Dendritic cell treated with granulocyte-macrophage colony-stimulating factor and Interleukin-4, amounts not matched to agents 40 ng/mL and 50 ng/mL, for 4 days (primary cell): ENCODE data around the gene ADCY1.

Experiments used
- H3K27ac Mint-ChIP-seq: one replicate; pipeline ENCODE4 v1.8.0; 2022; ENCODE audit warnings: mild to moderate bottlenecking, mixed read lengths
- H3K27me3 Mint-ChIP-seq: one replicate; pipeline ENCODE4 v1.8.0; 2022; ENCODE audit warnings: mild to moderate bottlenecking, mixed read lengths
- H3K36me3 Mint-ChIP-seq: one replicate; pipeline ENCODE4 v1.8.0; 2022; ENCODE audit warnings: low read depth, mixed read lengths
- H3K4me1 Mint-ChIP-seq: one replicate; pipeline ENCODE4 v1.8.0; 2022; ENCODE audit warnings: low read depth, mixed read lengths
- H3K4me3 Mint-ChIP-seq: one replicate; pipeline ENCODE4 v1.8.0; 2022; ENCODE audit warnings: mild to moderate bottlenecking, moderate library complexity, mixed read lengths
- H3K9me3 Mint-ChIP-seq: one replicate; pipeline ENCODE4 v1.8.0; 2022; ENCODE audit warnings: mixed read lengths
- intact Hi-C: fragments of 100-400 bp; cut with micrococcal nuclease; formaldehyde crosslinking; loops from one replicate; pipeline ENCODE4 v1.15.0; 2022

Gene ADCY1

GRCh38 chr7:45593877-45594276 is 19.7 kb downstream of the ADCY1 start:
- H3K4me1 Mint-ChIP-seq: no peaks in the 10 kb centered on the region
- intact Hi-C loops: no loop called here

GRCh38 chr7:45594745-45595535 is 20.8 kb downstream of the ADCY1 start:
- Mint-ChIP-seq H3K4me3 (no peak overlapping the region), H3K36me3 (no peaks in the 10 kb centered on the region), H3K27me3 (no peaks in the 10 kb centered on the region), H3K27ac (no peak overlapping the region), H3K4me1 (no peaks in the 10 kb centered on the region), H3K9me3 (no peaks in the 10 kb centered on the region)
- intact Hi-C loops: no loop called here

More at GRCh38 chr7:45593877-45594276, 19.7 kb downstream of the ADCY1 start:
- no peaks in the 10 kb centered on the region for H3K36me3 Mint-ChIP-seq
- H3K9me3 Mint-ChIP-seq: no peaks in the 10 kb centered on the region
- H3K27ac Mint-ChIP-seq: no peak overlapping the region
- H3K27me3 Mint-ChIP-seq: no peaks in the 10 kb centered on the region
- no peak overlapping the region for H3K4me3 Mint-ChIP-seq

GRCh38 chr7:45595809-45596664 is 21.9 kb downstream of the ADCY1 start:
- Mint-ChIP-seq H3K27me3 (no peaks in the 10 kb centered on the region), H3K9me3 (no peaks in the 10 kb centered on the region), H3K27ac (no peak overlapping the region), H3K4me1 (no peaks in the 10 kb centered on the region), H3K36me3 (no peaks in the 10 kb centered on the region), H3K4me3 (no peak overlapping the region)
- intact Hi-C loops: no loop called here

GRCh38 chr7:45596665-45597095 is 22.5 kb downstream of the ADCY1 start:
- Mint-ChIP-seq H3K4me1 (no peaks in the 10 kb centered on the region), H3K4me3 (no peak overlapping the region), H3K9me3 (no peaks in the 10 kb centered on the region), H3K27ac (no peak overlapping the region), H3K36me3 (no peaks in the 10 kb centered on the region), H3K27me3 (no peaks in the 10 kb centered on the region)
- intact Hi-C loops: no loop called here

- intact Hi-C loops: no loop called here
- no peak overlapping the region for H3K4me3 Mint-ChIP-seq
- no peaks in the 10 kb centered on the region for H3K4me1 Mint-ChIP-seq
- no peak overlapping the region for H3K27ac Mint-ChIP-seq
- no peaks in the 10 kb centered on the region for H3K36me3 Mint-ChIP-seq
- no peaks in the 10 kb centered on the region for H3K27me3 Mint-ChIP-seq
- H3K9me3 Mint-ChIP-seq: no peaks in the 10 kb centered on the region
Observed at GRCh38 chr7:45597286-45597984, 23.3 kb downstream of the ADCY1 start.

- Mint-ChIP-seq H3K27ac (no peak overlapping the region), H3K36me3 (no peaks in the 10 kb centered on the region), H3K4me1 (no peaks in the 10 kb centered on the region), H3K9me3 (no peaks in the 10 kb centered on the region), H3K27me3 (no peaks in the 10 kb centered on the region), H3K4me3 (no peak overlapping the region)
- intact Hi-C loops: no loop called here
Observed at GRCh38 chr7:45598886-45599520, 24.8 kb downstream of the ADCY1 start.

- no peaks in the 10 kb centered on the region for H3K9me3 Mint-ChIP-seq
- no peak overlapping the region for H3K27ac Mint-ChIP-seq
- no peaks in the 10 kb centered on the region for H3K27me3 Mint-ChIP-seq
- H3K4me3 Mint-ChIP-seq: no peak overlapping the region
- H3K36me3 Mint-ChIP-seq: no peaks in the 10 kb centered on the region
- no peaks in the 10 kb centered on the region for H3K4me1 Mint-ChIP-seq
- intact Hi-C loops: no loop called here
Observed at GRCh38 chr7:45599851-45600706, 25.9 kb downstream of the ADCY1 start.

- no peak overlapping the region for H3K4me3 Mint-ChIP-seq
- no peaks in the 10 kb centered on the region for H3K36me3 Mint-ChIP-seq
- no peaks in the 10 kb centered on the region for H3K27me3 Mint-ChIP-seq
- intact Hi-C loops: no loop called here
- H3K9me3 Mint-ChIP-seq: no peaks in the 10 kb centered on the region
- H3K4me1 Mint-ChIP-seq: no peaks in the 10 kb centered on the region
- no peak overlapping the region for H3K27ac Mint-ChIP-seq
Observed at GRCh38 chr7:45601094-45601493, 26.9 kb downstream of the ADCY1 start.

- no peak overlapping the region for H3K27ac Mint-ChIP-seq
- no peak overlapping the region for H3K4me3 Mint-ChIP-seq
- H3K36me3 Mint-ChIP-seq: no peaks in the 10 kb centered on the region
- intact Hi-C loops: no loop called here
- no peaks in the 10 kb centered on the region for H3K27me3 Mint-ChIP-seq
- no peaks in the 10 kb centered on the region for H3K9me3 Mint-ChIP-seq
- no peaks in the 10 kb centered on the region for H3K4me1 Mint-ChIP-seq
Observed at GRCh38 chr7:45601816-45602540, 27.8 kb downstream of the ADCY1 start.

- Mint-ChIP-seq H3K27me3 (no peaks in the 10 kb centered on the region), H3K27ac (no peak overlapping the region), H3K36me3 (no peaks in the 10 kb centered on the region), H3K4me3 (no peak overlapping the region), H3K4me1 (no peaks in the 10 kb centered on the region), H3K9me3 (peaks cover 11% of the 10 kb centered on the region)
- intact Hi-C loops: no loop called here
Observed at GRCh38 chr7:45606050-45606449, 31.9 kb downstream of the ADCY1 start.

- no peaks in the 10 kb centered on the region for H3K36me3 Mint-ChIP-seq
- no peaks in the 10 kb centered on the region for H3K27me3 Mint-ChIP-seq
- H3K4me1 Mint-ChIP-seq: no peaks in the 10 kb centered on the region
- H3K9me3 Mint-ChIP-seq: peaks cover 11% of the 10 kb centered on the region
- intact Hi-C loops: no loop called here
- H3K27ac Mint-ChIP-seq: no peak overlapping the region
- no peak overlapping the region for H3K4me3 Mint-ChIP-seq
Observed at GRCh38 chr7:45606931-45607330, 32.8 kb downstream of the ADCY1 start.

GRCh38 chr7:45609180-45609579 is 35.0 kb downstream of the ADCY1 start:
- H3K27me3 Mint-ChIP-seq: peaks cover 2% of the 10 kb centered on the region
- no peak overlapping the region for H3K4me3 Mint-ChIP-seq
- intact Hi-C loops: no loop called here
- peaks cover 24% of the 10 kb centered on the region for H3K9me3 Mint-ChIP-seq
- no peaks in the 10 kb centered on the region for H3K4me1 Mint-ChIP-seq
- no peaks in the 10 kb centered on the region for H3K36me3 Mint-ChIP-seq
- no peak overlapping the region for H3K27ac Mint-ChIP-seq
